K562 (cell line): ENCODE results near the gene PPFIBP2. TPM values are rescaled to one million over a fixed set of nuclear protein-coding genes. Genes with fewer than 3 reads are reported as not detected.

Experiments used
- ATAC-seq: fragments of 200-7000 bp; cut with Tn5 transposase; 3 replicates; pipeline ENCODE4 v1.9.1; 2020; ENCODE audit warnings: moderate library complexity
- BruUV-seq: library from RNA; stranded (reverse); fragments of 400-500 nt; replicated peaks from 2 replicates; lab custom pipeline; 2021; lab: Mats Ljungman, UMichigan
- CTCF ChIA-PET: fragments of 300-600 bp; formaldehyde crosslinking; extraction: SDS; loops from one replicate; lab custom pipeline; 2021; ENCODE audit warnings: low intra/inter-chr PET ratio; lab: Yijun Ruan, JAX
- POLR2A ChIA-PET: fragments of 300-600, 350-650 bp; sonication (Branson Sonifier 250); formaldehyde crosslinking; extraction: SDS; loops from one replicate; lab custom pipeline; 2021; ENCODE audit warnings: antibody characterized with exemption, inconsistent platforms; lab: Yijun Ruan, JAX
- DNase-seq, 4 experiments: peaks; one replicate each; pipeline versions ENCODE4 v3.0.0 to v3.0.0-alpha.2; 2011 to 2018; ENCODE audit warnings: low spot score in 3 of 4, mixed read lengths in 3 of 4; ENCODE audit errors: extremely low read depth in 1 of 4
- FAIRE-seq: peaks from 2 replicates; lab custom pipeline; 2011; peaks lifted over from hg19 to GRCh38; lab: Jason Lieb, UNC
- H2AFZ ChIP-seq: 2 replicates; pipeline ENCODE4 v1.6.0; 2011; ENCODE audit warnings: low read depth, low read length, control low read depth, inconsistent platforms
- H3K27ac ChIP-seq: fragments of 200-600 bp; 3 replicates; pipeline ENCODE4 v1.8.0; 2011; ENCODE audit warnings: low read depth, mild to moderate bottlenecking, control low read depth, inconsistent platforms, low read length, moderate library complexity, mixed read lengths; ENCODE audit errors: extremely low read depth
- H3K27me3 ChIP-seq, 2 experiments: fragments of 300-600 bp in 1 of 2; 2 replicates in 1 of 2; 3 replicates in 1 of 2; pipeline versions ENCODE4 v1.6.0 to v1.8.0; 2011; ENCODE audit warnings: inconsistent platforms in 2 of 2, low read length in 2 of 2, mild to moderate bottlenecking in 1 of 2, mixed read lengths in 1 of 2, moderate library complexity in 1 of 2; ENCODE audit not compliant: control insufficient read depth in 2 of 2, insufficient read depth in 2 of 2
- H3K36me3 ChIP-seq: fragments of 300-600 bp; 3 replicates; pipeline ENCODE4 v1.8.0; 2011; ENCODE audit warnings: mild to moderate bottlenecking, low read length, inconsistent platforms; ENCODE audit not compliant: control insufficient read depth, insufficient read depth
- H3K4me1 ChIP-seq, 2 experiments: fragments of 200-600 bp in 1 of 2; replicated peaks in 1 of 2; 2 replicates in 1 of 2; 3 replicates in 1 of 2; pipeline versions ENCODE4 v1.5.1 to v1.8.0; 2011; ENCODE audit warnings: inconsistent platforms in 2 of 2, low read length in 2 of 2, mild to moderate bottlenecking in 1 of 2, mixed read lengths in 1 of 2, moderate library complexity in 1 of 2; ENCODE audit not compliant: control insufficient read depth in 2 of 2, insufficient read depth in 2 of 2
- H3K4me2 ChIP-seq: 2 replicates; pipeline ENCODE4 v1.6.1; 2011; ENCODE audit warnings: low read length, control low read depth, inconsistent platforms, mixed read lengths; ENCODE audit not compliant: insufficient read depth
- H3K4me3 ChIP-seq: fragments of 200-600 bp; sonication (generic), shearing (Covaris generic); 2 replicates; pipeline ENCODE4 v1.5.1; 2016; ENCODE audit warnings: control low read depth, inconsistent platforms
- H3K79me2 ChIP-seq: fragments of 200-600 bp; 3 replicates; pipeline ENCODE4 v1.8.0; 2011; ENCODE audit warnings: low read length, inconsistent platforms; ENCODE audit not compliant: control insufficient read depth, insufficient read depth
- H3K9ac ChIP-seq, 2 experiments: 2 replicates each; pipeline versions ENCODE4 v1.6.0 to v1.6.1; 2011; ENCODE audit warnings: low read depth in 2 of 2, low read length in 2 of 2, control low read depth in 1 of 2, inconsistent platforms in 1 of 2, mild to moderate bottlenecking in 1 of 2, mixed read lengths in 1 of 2; ENCODE audit not compliant: insufficient read depth in 1 of 2
- H3K9me1 ChIP-seq: one replicate; pipeline ENCODE4 v1.6.0; 2011; ENCODE audit warnings: inconsistent platforms, mild to moderate bottlenecking, low read length, moderate library complexity; ENCODE audit not compliant: control insufficient read depth, insufficient read depth
- H3K9me3 ChIP-seq: replicated peaks from 2 replicates; pipeline ENCODE4 v1.5.1; 2011; ENCODE audit warnings: low read depth, low read length, inconsistent platforms; ENCODE audit not compliant: control insufficient read depth, insufficient read depth
- H4K20me1 ChIP-seq: replicated peaks from 2 replicates; pipeline ENCODE4 v1.6.1; 2011; ENCODE audit warnings: low read length, inconsistent platforms, mixed read lengths; ENCODE audit not compliant: control insufficient read depth, insufficient read depth
- ESRRA ChIP-seq: fragments of 450-650 bp; IDR thresholded peaks from 2 replicates; pipeline ENCODE4 v1.6.1; 2014; ENCODE audit warnings: low read depth, mild to moderate bottlenecking, moderate library complexity, borderline replicate concordance
- PHF8 ChIP-seq: fragments of 200-600 bp; sonication (generic); IDR thresholded peaks from 2 replicates; pipeline ENCODE4 v1.6.1; 2012; ENCODE audit warnings: mixed run types, mild to moderate bottlenecking, inconsistent platforms, low read length, moderate library complexity, borderline replicate concordance
- PML ChIP-seq: IDR thresholded peaks from 2 replicates; pipeline ENCODE4 v1.6.1; 2012; ENCODE audit warnings: low read length, inconsistent platforms
- SMAD1 ChIP-seq: fragments of 150-350 bp; IDR thresholded peaks from 2 replicates; pipeline ENCODE4 v1.6.1; 2014; ENCODE audit warnings: low read length, low read depth; ENCODE audit not compliant: partially characterized antibody
- SMAD2 ChIP-seq: fragments of 150-350 bp; IDR thresholded peaks from 2 replicates; pipeline ENCODE4 v1.6.1; 2014; ENCODE audit warnings: low read depth, mild to moderate bottlenecking, low read length
- ZNF217 ChIP-seq: sonication (generic); formaldehyde crosslinking; IDR thresholded peaks from 2 replicates; pipeline ENCODE4 v1.8.0; 2022; ENCODE audit warnings: mild to moderate bottlenecking, missing genetic modification reagents
- ZNF584 ChIP-seq: fragments of 200-800 bp; sonication (Bioruptor generic); IDR thresholded peaks from 2 replicates; pipeline ENCODE4 v1.6.1; 2016; ENCODE audit warnings: low read depth, mild to moderate bottlenecking, missing genetic modification characterization, missing compliant biosample characterization
- WGBS: fragments of 100-300 bp; shearing (Covaris generic); methylation state at CpG from one replicate; pipeline ENCODE4 v1.1.6; 2016; ENCODE audit warnings: low coverage, mixed read lengths; ENCODE audit not compliant: insufficient coverage; ENCODE audit errors: missing lambda C conversion rate; 5-methylcytosine and 5-hydroxymethylcytosine counted together
- in situ Hi-C: fragments of 300-500 bp; cut with MboI; formaldehyde crosslinking; loops from 4 replicates; pipeline ENCODE4 v1.15.0; 2018; ENCODE audit warnings: inconsistent platforms, mixed read lengths
- intact Hi-C: fragments of 100-400 bp; cut with micrococcal nuclease; formaldehyde crosslinking; loops from 2 replicates; pipeline ENCODE4 v1.14.2; 2022
- polyA plus RNA-seq, 8 experiments: library from polyadenylated mRNA; depleted of rRNA in 4 of 8; stranded (reverse) in 5 of 8; unstranded in 3 of 8; fragments of >200 nt; fragmentation: Nextera tagmentation in 2 of 8; fragmentation: Illumina TruSeq in 1 of 8; extraction: Ambion mirVana in 2 of 8; extraction: Trizol in 1 of 8; gene quantifications; 2 replicates each; pipeline versions ENCODE4 v1.2.1 to v1.2.3, GENCODE V29; 2011 to 2014; ENCODE audit warnings: inconsistent platforms in 1 of 8, missing spikeins in 1 of 8
- total RNA-seq, 7 experiments: library from RNA; depleted of rRNA in 6 of 7; stranded (reverse); fragments of >200 nt in 6 of 7; fragmentation: Illumina TruSeq in 2 of 7; extraction: Trizol in 2 of 7; gene quantifications; 2 replicates each; pipeline versions ENCODE4 v1.2.1 to v1.2.3, GENCODE V29; 2011 to 2021; ENCODE audit warnings: low replicate concordance in 1 of 7
- TF ChIP-seq, protein P1 (sequence below): fragments of 450-650 bp; formaldehyde crosslinking; IDR thresholded peaks from 2 replicates; pipeline ENCODE4 v1.4.0; 2022; ENCODE audit warnings: missing genetic modification characterization
- TF ChIP-seq, protein P2 (sequence below): fragments of 450-650 bp; IDR thresholded peaks from 2 replicates; pipeline ENCODE4 v1.6.1; 2016; ENCODE audit warnings: borderline replicate concordance

PPFIBP2 gene
- total and polyA plus RNA-seq, 9 of the 15 experiments (the other 6 are each of a cell fraction or from before 2014, with no cell fraction given), result 0.18 to 3.4 (median 1.2) TPM

- BruUV-seq, result no TSS peak
- no peak for ATAC-seq
- H3K27ac ChIP-seq, result no peak overlapping the region
- no peaks in the 10 kb centered on the region for H3K9me3 ChIP-seq
- H3K36me3 ChIP-seq, result no peaks in the 10 kb centered on the region
- no peaks in the 10 kb centered on the region for H4K20me1 ChIP-seq
- no peak for DNase-seq
- ChIA-PET CTCF (no interaction called here), POLR2A (interaction anchor here (0.6 to 1.5 kb wide), 3 partner anchors 9 to 138 kb away, joined by 3 to 7 read pairs (median 4); no protein-coding TSS in a partner anchor)
- in situ Hi-C loops, result no loop called here
- H3K79me2 ChIP-seq, result no peaks in the 10 kb centered on the region
- H3K4me1 ChIP-seq, result no peaks in the 10 kb centered on the region; a peak in 3 of 5 replicates
- H3K27me3 ChIP-seq, result peaks cover 3 to 16% of the 10 kb centered on the region in 2 experiments; a peak in 4 of 5 replicates
- no peak for FAIRE-seq
- TF ChIP-seq ESRRA (no peak), ZNF217 (CRISPR knock-in tag) (no peak), PHF8 (no peak), SMAD2 (no peak), SMAD1 (no peak), PML (no peak), ZNF584 (CRISPR knock-in tag) (no peak)
- TF ChIP-seq, protein P1, sequence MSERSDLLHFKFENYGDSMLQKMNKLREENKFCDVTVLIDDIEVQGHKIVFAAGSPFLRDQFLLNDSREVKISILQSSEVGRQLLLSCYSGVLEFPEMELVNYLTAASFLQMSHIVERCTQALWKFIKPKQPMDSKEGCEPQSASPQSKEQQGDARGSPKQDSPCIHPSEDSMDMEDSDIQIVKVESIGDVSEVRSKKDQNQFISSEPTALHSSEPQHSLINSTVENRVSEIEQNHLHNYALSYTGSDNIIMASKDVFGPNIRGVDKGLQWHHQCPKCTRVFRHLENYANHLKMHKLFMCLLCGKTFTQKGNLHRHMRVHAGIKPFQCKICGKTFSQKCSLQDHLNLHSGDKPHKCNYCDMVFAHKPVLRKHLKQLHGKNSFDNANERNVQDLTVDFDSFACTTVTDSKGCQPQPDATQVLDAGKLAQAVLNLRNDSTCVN, result no peak
- TF ChIP-seq, protein P2, sequence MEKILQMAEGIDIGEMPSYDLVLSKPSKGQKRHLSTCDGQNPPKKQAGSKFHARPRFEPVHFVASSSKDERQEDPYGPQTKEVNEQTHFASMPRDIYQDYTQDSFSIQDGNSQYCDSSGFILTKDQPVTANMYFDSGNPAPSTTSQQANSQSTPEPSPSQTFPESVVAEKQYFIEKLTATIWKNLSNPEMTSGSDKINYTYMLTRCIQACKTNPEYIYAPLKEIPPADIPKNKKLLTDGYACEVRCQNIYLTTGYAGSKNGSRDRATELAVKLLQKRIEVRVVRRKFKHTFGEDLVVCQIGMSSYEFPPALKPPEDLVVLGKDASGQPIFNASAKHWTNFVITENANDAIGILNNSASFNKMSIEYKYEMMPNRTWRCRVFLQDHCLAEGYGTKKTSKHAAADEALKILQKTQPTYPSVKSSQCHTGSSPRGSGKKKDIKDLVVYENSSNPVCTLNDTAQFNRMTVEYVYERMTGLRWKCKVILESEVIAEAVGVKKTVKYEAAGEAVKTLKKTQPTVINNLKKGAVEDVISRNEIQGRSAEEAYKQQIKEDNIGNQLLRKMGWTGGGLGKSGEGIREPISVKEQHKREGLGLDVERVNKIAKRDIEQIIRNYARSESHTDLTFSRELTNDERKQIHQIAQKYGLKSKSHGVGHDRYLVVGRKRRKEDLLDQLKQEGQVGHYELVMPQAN, result no peak
- H3K4me2 ChIP-seq, result no peak overlapping the region
- no peak overlapping the region for H3K9ac ChIP-seq
- H2AFZ ChIP-seq, result no peak overlapping the region
- no peaks in the 10 kb centered on the region for H3K9me1 ChIP-seq
- no peak overlapping the region for H3K4me3 ChIP-seq
- 0% methylated on average over 2 of the region's 2 CpGs for WGBS
- intact Hi-C loops, result no loop called here
Observed at GRCh38 chr11:7581021-7581590, 67.3 kb downstream of the PPFIBP2 start.
